ENCODE results near the gene LONP2. TPM values are rescaled to one million over a fixed set of nuclear protein-coding genes. Genes with fewer than 3 reads are reported as not detected.

Gene LONP2
- total RNA-seq (2014; rRNA removed; shearing (Covaris generic)), result 36.1 and 39.8 TPM in 2 replicates

GRCh38 chr16:48244080-48244862 is at the start of gene LONP2:
LONP2 (plus strand) TSS chr16:48244300; CDS start chr16:48244389, 89 bp downstream.
- Histone ChIP-seq H3K9me3 (replicated peaks) (no peaks in the 10 kb centered on the region; the same call in 1 of the 2 replicates), H3K4me3 (peak within 1 kb of the TSS; percentile 96), H3K36me3 (no peaks in the 10 kb centered on the region), H3K27ac (peak within 1 kb of the TSS; percentile 62), H3K27me3 (no peaks in the 10 kb centered on the region), H3K4me1 (0 out of 2 replicates have a peak, but pooled peaks cover 6% of the 10 kb centered on the region)
- peak; percentile 92 to 93 for DNase-seq

- H3K4me1 ChIP-seq, result no peaks in the 10 kb centered on the region
- no peaks in the 10 kb centered on the region for H3K9me3 ChIP-seq (replicated peaks)
- H3K36me3 ChIP-seq, result no peaks in the 10 kb centered on the region
- no peak overlapping the region for H3K4me3 ChIP-seq
- peak in 1 of 2 experiments; percentile 15 for DNase-seq
- H3K27me3 ChIP-seq, result no peaks in the 10 kb centered on the region
- H3K27ac ChIP-seq, result no peak overlapping the region
Measured at GRCh38 chr16:48194828-48195556, 49.1 kb upstream of the LONP2 start.

- H3K4me3 ChIP-seq, result no peak overlapping the region
- no peaks in the 10 kb centered on the region for H3K9me3 ChIP-seq (replicated peaks)
- H3K4me1 ChIP-seq, result no peaks in the 10 kb centered on the region
- no peak for DNase-seq
- H3K36me3 ChIP-seq, result no peaks in the 10 kb centered on the region
- H3K27ac ChIP-seq, result no peak overlapping the region
- no peaks in the 10 kb centered on the region for H3K27me3 ChIP-seq
Measured at GRCh38 chr16:48197294-48197693, 46.8 kb upstream of the LONP2 start.

- Histone ChIP-seq H3K4me1 (no peaks in the 10 kb centered on the region), H3K36me3 (no peaks in the 10 kb centered on the region), H3K4me3 (no peak overlapping the region), H3K27ac (no peak overlapping the region), H3K27me3 (no peaks in the 10 kb centered on the region), H3K9me3 (replicated peaks) (no peaks in the 10 kb centered on the region)
- no peak for DNase-seq
Measured at GRCh38 chr16:48201515-48202201, 42.4 kb upstream of the LONP2 start.

- Histone ChIP-seq H3K27me3 (no peaks in the 10 kb centered on the region), H3K4me1 (no peaks in the 10 kb centered on the region), H3K4me3 (no peak overlapping the region), H3K9me3 (replicated peaks) (no peaks in the 10 kb centered on the region), H3K36me3 (no peaks in the 10 kb centered on the region), H3K27ac (no peak overlapping the region)
- no peak for DNase-seq
Measured at GRCh38 chr16:48203974-48204824, 39.9 kb upstream of the LONP2 start.

- no peaks in the 10 kb centered on the region for H3K27me3 ChIP-seq
- no peaks in the 10 kb centered on the region for H3K4me1 ChIP-seq
- H3K9me3 ChIP-seq (replicated peaks), result no peaks in the 10 kb centered on the region
- H3K36me3 ChIP-seq, result no peaks in the 10 kb centered on the region
- H3K4me3 ChIP-seq, result no peak overlapping the region
- no peak for DNase-seq
- no peak overlapping the region for H3K27ac ChIP-seq
Measured at GRCh38 chr16:48204825-48205151, 39.3 kb upstream of the LONP2 start.

GRCh38 chr16:48206594-48207242 is 37.4 kb upstream of the LONP2 start:
- H3K4me3 ChIP-seq, result no peak overlapping the region
- DNase-seq, result no peak
- no peaks in the 10 kb centered on the region for H3K9me3 ChIP-seq (replicated peaks)

GRCh38 chr16:48210747-48211146 is 33.4 kb upstream of the LONP2 start:
- Histone ChIP-seq H3K4me3 (no peak overlapping the region), H3K27ac (no peak overlapping the region), H3K4me1 (no peaks in the 10 kb centered on the region), H3K9me3 (replicated peaks) (no peaks in the 10 kb centered on the region), H3K27me3 (no peaks in the 10 kb centered on the region; the same call in 1 of the 2 replicates), H3K36me3 (no peaks in the 10 kb centered on the region)
- no peak for DNase-seq

More at GRCh38 chr16:48206594-48207242, 37.4 kb upstream of the LONP2 start:
- H3K4me1 ChIP-seq, result no peaks in the 10 kb centered on the region
- H3K36me3 ChIP-seq, result no peaks in the 10 kb centered on the region
- H3K27ac ChIP-seq, result no peak overlapping the region
- no peaks in the 10 kb centered on the region; the same call in 1 of the 2 replicates for H3K27me3 ChIP-seq

- Histone ChIP-seq H3K4me3 (no peak overlapping the region), H3K36me3 (no peaks in the 10 kb centered on the region), H3K27me3 (no peaks in the 10 kb centered on the region; the same call in 1 of the 2 replicates), H3K27ac (no peak overlapping the region), H3K9me3 (replicated peaks) (no peaks in the 10 kb centered on the region), H3K4me1 (no peaks in the 10 kb centered on the region)
- no peak for DNase-seq
Measured at GRCh38 chr16:48212033-48212432, 32.1 kb upstream of the LONP2 start.

- no peak overlapping the region for H3K4me3 ChIP-seq
- no peaks in the 10 kb centered on the region; the same call in 1 of the 2 replicates for H3K9me3 ChIP-seq (replicated peaks)
- H3K4me1 ChIP-seq, result no peaks in the 10 kb centered on the region
- no peak overlapping the region for H3K27ac ChIP-seq
- no peak for DNase-seq
- H3K27me3 ChIP-seq, result no peaks in the 10 kb centered on the region
- H3K36me3 ChIP-seq, result no peaks in the 10 kb centered on the region
Measured at GRCh38 chr16:48215738-48216137, 28.4 kb upstream of the LONP2 start.

GRCh38 chr16:48217708-48218107 is 26.4 kb upstream of the LONP2 start:
- Histone ChIP-seq H3K4me1 (no peaks in the 10 kb centered on the region), H3K36me3 (no peaks in the 10 kb centered on the region), H3K27me3 (no peaks in the 10 kb centered on the region), H3K9me3 (replicated peaks) (no peaks in the 10 kb centered on the region; the same call in 1 of the 2 replicates), H3K27ac (no peak overlapping the region), H3K4me3 (no peak overlapping the region)
- no peak for DNase-seq

- no peaks in the 10 kb centered on the region for H3K4me1 ChIP-seq
- no peaks in the 10 kb centered on the region for H3K36me3 ChIP-seq
- H3K9me3 ChIP-seq (replicated peaks), result no peaks in the 10 kb centered on the region; the same call in 1 of the 2 replicates
- no peaks in the 10 kb centered on the region for H3K27me3 ChIP-seq
- no peak overlapping the region for H3K27ac ChIP-seq
- no peak overlapping the region for H3K4me3 ChIP-seq
- no peak for DNase-seq
Measured at GRCh38 chr16:48218473-48218872, 25.6 kb upstream of the LONP2 start.

- Histone ChIP-seq H3K4me1 (no peaks in the 10 kb centered on the region), H3K4me3 (no peak overlapping the region), H3K27me3 (no peaks in the 10 kb centered on the region), H3K9me3 (replicated peaks) (no peaks in the 10 kb centered on the region; the same call in 1 of the 2 replicates), H3K27ac (no peak overlapping the region), H3K36me3 (no peaks in the 10 kb centered on the region)
- no peak for DNase-seq
Measured at GRCh38 chr16:48220891-48221290, 23.2 kb upstream of the LONP2 start.

- Histone ChIP-seq H3K27ac (no peak overlapping the region), H3K9me3 (replicated peaks) (no peaks in the 10 kb centered on the region; the same call in 1 of the 2 replicates), H3K4me3 (no peak overlapping the region), H3K27me3 (no peaks in the 10 kb centered on the region), H3K36me3 (no peaks in the 10 kb centered on the region), H3K4me1 (no peaks in the 10 kb centered on the region)
- DNase-seq, result no peak
Measured at GRCh38 chr16:48223490-48223889, 20.6 kb upstream of the LONP2 start.
